GM12878 (cell line): ENCODE measurements around the gene TRIM40. TPM values are rescaled to one million over a fixed set of nuclear protein-coding genes. Genes with fewer than 3 reads are reported as not detected.

Experiments used
- ATAC-seq: fragments of 200-7000 bp; cut with Tn5 transposase; 3 replicates; pipeline ENCODE4 v1.9.1; 2020; ENCODE audit warnings: mild to moderate bottlenecking, moderate library complexity
- BruUV-seq: library from RNA; stranded (reverse); fragments of 400-500 nt; replicated peaks from 2 replicates; lab custom pipeline; 2021; lab: Mats Ljungman, UMichigan
- CTCF ChIA-PET: fragments of 300-600 bp; sonication (Branson Sonifier 250); formaldehyde crosslinking; extraction: SDS; loops from one replicate; lab custom pipeline; 2021; ENCODE audit warnings: inconsistent platforms; lab: Yijun Ruan, JAX
- POLR2A ChIA-PET: fragments of 350-600 bp; formaldehyde crosslinking; extraction: SDS; loops from one replicate; lab custom pipeline; 2021; ENCODE audit warnings: inconsistent platforms; lab: Charles Lee
- RAD21 ChIA-PET: fragments of 300-600 bp; sonication (Branson Sonifier 250); formaldehyde crosslinking; loops from one replicate; lab custom pipeline; 2023; ENCODE audit warnings: antibody characterized with exemption; ENCODE audit not compliant: unreplicated experiment; lab: Charles Lee
- SMC1A ChIA-PET: fragments of 300-600 bp; sonication (Branson Sonifier 250); formaldehyde crosslinking; loops from one replicate; lab custom pipeline; 2023; ENCODE audit not compliant: unreplicated experiment, uncharacterized antibody; lab: Charles Lee
- DNase-seq: peaks from one replicate; pipeline ENCODE4 v3.0.0-alpha.2; 2011; ENCODE audit warnings: low read depth, low spot score
- FAIRE-seq: peaks from 3 replicates; lab custom pipeline; 2011; peaks lifted over from hg19 to GRCh38; lab: Jason Lieb, UNC
- H2AFZ ChIP-seq: 2 replicates; pipeline ENCODE4 v1.6.0; 2011; ENCODE audit warnings: low read depth, low read length, control low read depth; ENCODE audit not compliant: control insufficient read depth
- H3K27ac ChIP-seq: 2 replicates; pipeline ENCODE4 v1.5.1; 2011; ENCODE audit warnings: control low read depth; ENCODE audit not compliant: control insufficient read depth, insufficient read depth
- H3K27me3 ChIP-seq, 2 experiments: replicated peaks in 1 of 2; 2 replicates each; pipeline versions ENCODE4 v1.6.0 to v1.6.1; 2011; ENCODE audit warnings: low read length in 1 of 2; ENCODE audit not compliant: control insufficient read depth in 2 of 2, insufficient read depth in 2 of 2
- H3K36me3 ChIP-seq, 2 experiments: 2 replicates each; pipeline ENCODE4 v1.5.1; 2011; ENCODE audit warnings: low read length in 1 of 2; ENCODE audit not compliant: control insufficient read depth in 2 of 2, insufficient read depth in 2 of 2
- H3K4me1 ChIP-seq: 2 replicates; pipeline ENCODE4 v1.6.1; 2011; ENCODE audit warnings: mild to moderate bottlenecking, low read length, moderate library complexity, mixed read lengths; ENCODE audit not compliant: control insufficient read depth, insufficient read depth
- H3K4me2 ChIP-seq: 2 replicates; pipeline ENCODE4 v1.6.0; 2011; ENCODE audit warnings: control low read depth; ENCODE audit not compliant: control insufficient read depth, insufficient read depth
- H3K4me3 ChIP-seq: fragments of 200-600 bp; sonication (generic); 2 replicates; pipeline ENCODE4 v1.5.1; 2016
- H3K79me2 ChIP-seq: 2 replicates; pipeline ENCODE4 v1.6.0; 2011; ENCODE audit warnings: low read length; ENCODE audit not compliant: control insufficient read depth, insufficient read depth
- H3K9ac ChIP-seq: 2 replicates; pipeline ENCODE4 v1.8.0; 2011; ENCODE audit warnings: low read length, control low read depth, mixed read lengths; ENCODE audit not compliant: control insufficient read depth, insufficient read depth
- H3K9me3 ChIP-seq: replicated peaks from 3 replicates; pipeline ENCODE4 v1.5.1; 2011; ENCODE audit warnings: mild to moderate bottlenecking, low read length; ENCODE audit not compliant: control insufficient read depth, insufficient read depth
- H4K20me1 ChIP-seq: 2 replicates; pipeline ENCODE4 v1.6.0; 2011; ENCODE audit not compliant: control insufficient read depth, insufficient read depth
- KDM1A ChIP-seq: fragments of 200-600 bp; sonication (generic); IDR thresholded peaks from 2 replicates; pipeline ENCODE4 v1.6.1; 2016; ENCODE audit warnings: borderline replicate concordance
- SPI1 ChIP-seq: IDR thresholded peaks from 2 replicates; pipeline ENCODE4 v1.6.1; 2011; ENCODE audit warnings: low read depth, mild to moderate bottlenecking, low read length, moderate library complexity, borderline replicate concordance; ENCODE audit not compliant: insufficient read depth
- ZZZ3 ChIP-seq: IDR thresholded peaks from 2 replicates; pipeline ENCODE4 v1.6.1; 2011; ENCODE audit warnings: low read depth; ENCODE audit not compliant: control insufficient read depth, insufficient read length
- WGBS: methylation state at CpG from one replicate; pipeline ENCODE4 v1.1.6; 2016; ENCODE audit warnings: low lambda C conversion rate; ENCODE audit not compliant: insufficient replicate concordance, insufficient coverage; ENCODE audit errors: missing lambda C conversion rate; 5-methylcytosine and 5-hydroxymethylcytosine counted together
- in situ Hi-C: fragments of 300-500 bp; cut with MboI; formaldehyde crosslinking; loops from 9 replicates; pipeline ENCODE4 v1.14.3; 2018; ENCODE audit warnings: mixed read lengths
- intact Hi-C: fragments of 100-400 bp; cut with micrococcal nuclease; formaldehyde crosslinking; loops from one replicate; pipeline ENCODE4 v1.14.2; 2022; ENCODE audit not compliant: unreplicated experiment
- polyA plus RNA-seq, 11 experiments: library from polyadenylated mRNA; depleted of rRNA in 4 of 11; unstranded in 6 of 11; stranded (reverse) in 5 of 11; fragments of >200 nt; fragmentation: Nextera tagmentation in 4 of 11; fragmentation: Illumina TruSeq in 1 of 11; extraction: Ambion mirVana in 4 of 11; extraction: Trizol in 1 of 11; gene quantifications; 1 replicate in 1 of 11; 2 replicates in 10 of 11; pipeline versions ENCODE4 v1.2.1 to v1.2.3, GENCODE V29; 2011 to 2016; ENCODE audit warnings: inconsistent platforms in 2 of 11, missing spikeins in 2 of 11, low read depth in 1 of 11
- total RNA-seq, 4 experiments: library from RNA; depleted of rRNA in 3 of 4; stranded (reverse); fragments of >200 nt in 3 of 4; fragmentation: Illumina TruSeq in 1 of 4; extraction: Trizol in 1 of 4; gene quantifications; 2 replicates each; pipeline versions ENCODE4 v1.2.1 to v1.2.3, GENCODE V29; 2013 to 2021
- TF ChIP-seq, protein P1 (sequence below): fragments of 450-650 bp; IDR thresholded peaks from 2 replicates; pipeline ENCODE4 v1.6.1; 2016; ENCODE audit warnings: mild to moderate bottlenecking

Gene TRIM40
- total and polyA plus RNA-seq, 10 of the 15 experiments (the other 5 are each of a cell fraction or from before 2014, with no cell fraction given): not detected

DNA sequence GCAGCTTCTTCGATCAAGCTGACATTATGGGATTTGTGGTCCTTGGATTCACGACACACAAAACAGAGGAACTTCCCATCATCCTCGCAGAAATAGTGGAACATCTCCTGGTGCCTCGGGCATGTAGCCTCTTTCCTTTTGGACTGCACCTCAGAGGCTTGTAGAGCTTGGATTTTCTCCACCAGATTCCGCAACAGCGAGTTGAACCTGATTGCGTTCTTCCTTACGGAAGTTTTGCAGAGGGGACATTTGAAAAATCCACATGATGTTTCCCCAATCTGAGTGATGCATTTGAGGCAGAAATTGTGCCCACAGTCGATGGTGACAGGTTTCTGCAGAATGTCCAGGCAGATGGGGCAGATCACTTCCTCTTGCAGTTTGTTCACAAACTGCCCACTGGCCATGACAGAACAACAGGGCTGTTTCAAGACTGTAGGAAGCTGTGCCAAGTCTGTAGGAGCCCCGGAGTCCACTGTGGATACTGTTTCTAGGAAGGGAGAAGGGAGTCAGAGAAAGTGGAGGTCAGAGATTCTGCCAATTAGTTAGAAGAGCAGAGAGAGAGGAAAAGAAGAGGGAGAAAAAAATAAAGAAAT lies 23.4 kb upstream of the TRIM40 start:
- Histone ChIP-seq H2AFZ (no peak overlapping the region), H3K4me2 (peak overlapping the region; percentile 22; the same call in 1 of the 2 replicates), H3K36me3 (no peaks in the 10 kb centered on the region), H3K79me2 (no peaks in the 10 kb centered on the region), H4K20me1 (no peaks in the 10 kb centered on the region), H3K9me3 (no peaks in the 10 kb centered on the region), H3K27me3 (no peaks in the 10 kb centered on the region; a peak in 1 of 4 replicates), H3K27ac (no peak overlapping the region), H3K4me1 (peaks cover 22% of the 10 kb centered on the region), H3K9ac (no peak overlapping the region), H3K4me3 (no peak overlapping the region)
- FAIRE-seq: no peak
- ChIA-PET SMC1A (interaction anchor here (0.6 to 16.6 kb wide), 4 partner anchors 8 to 68 kb away, joined by 3 to 647 read pairs (median 30); partner anchors contain the start of gene TRIM40), POLR2A (interaction anchor here (0.6 to 6.3 kb wide), 6 partner anchors 8 to 46 kb away, joined by 3 to 43 read pairs (median 6); partner anchors contain the start of gene PPP1R11), CTCF (interaction anchor here (6.1 to 7.0 kb wide), 3 partner anchors 9 to 18 kb away, joined by 59 to 96 read pairs (median 79); no protein-coding TSS in a partner anchor), RAD21 (interaction anchor here (1.2 to 3.7 kb wide), 5 partner anchors 9 to 19 kb away, joined by 3 to 43 read pairs (median 9); no protein-coding TSS in a partner anchor)
- TSS peak; percentile 89 for BruUV-seq
- in situ Hi-C loops: no loop called here
- no peak for TF ChIP-seq KDM1A
- TF ChIP-seq, protein P1, sequence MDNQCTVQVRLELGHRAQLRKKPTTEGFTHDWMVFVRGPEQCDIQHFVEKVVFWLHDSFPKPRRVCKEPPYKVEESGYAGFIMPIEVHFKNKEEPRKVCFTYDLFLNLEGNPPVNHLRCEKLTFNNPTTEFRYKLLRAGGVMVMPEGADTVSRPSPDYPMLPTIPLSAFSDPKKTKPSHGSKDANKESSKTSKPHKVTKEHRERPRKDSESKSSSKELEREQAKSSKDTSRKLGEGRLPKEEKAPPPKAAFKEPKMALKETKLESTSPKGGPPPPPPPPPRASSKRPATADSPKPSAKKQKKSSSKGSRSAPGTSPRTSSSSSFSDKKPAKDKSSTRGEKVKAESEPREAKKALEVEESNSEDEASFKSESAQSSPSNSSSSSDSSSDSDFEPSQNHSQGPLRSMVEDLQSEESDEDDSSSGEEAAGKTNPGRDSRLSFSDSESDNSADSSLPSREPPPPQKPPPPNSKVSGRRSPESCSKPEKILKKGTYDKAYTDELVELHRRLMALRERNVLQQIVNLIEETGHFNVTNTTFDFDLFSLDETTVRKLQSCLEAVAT: peak; percentile 78
- peak; percentile 45; the same call in 1 of the 2 replicates for TF ChIP-seq SPI1
- TF ChIP-seq ZZZ3: no peak
- no peak for DNase-seq
- ATAC-seq: peak; percentile 56
- WGBS: 71% methylated on average over 10 of the region's 10 CpGs
- intact Hi-C loops: no loop called here
